ENCODE measurements around the gene SEC61G.
A peak's percentile ranks its signal among the peaks of the same experiment; 100 is the strongest.

SEC61G gene

GRCh38 chr7:54757711-54758110, 1.3 kb downstream of the SEC61G start:
- DNase-seq = no peak

- DNase-seq = no peak
Measured at GRCh38 chr7:54749200-54749599, 9.8 kb downstream of the SEC61G start.

DNA sequence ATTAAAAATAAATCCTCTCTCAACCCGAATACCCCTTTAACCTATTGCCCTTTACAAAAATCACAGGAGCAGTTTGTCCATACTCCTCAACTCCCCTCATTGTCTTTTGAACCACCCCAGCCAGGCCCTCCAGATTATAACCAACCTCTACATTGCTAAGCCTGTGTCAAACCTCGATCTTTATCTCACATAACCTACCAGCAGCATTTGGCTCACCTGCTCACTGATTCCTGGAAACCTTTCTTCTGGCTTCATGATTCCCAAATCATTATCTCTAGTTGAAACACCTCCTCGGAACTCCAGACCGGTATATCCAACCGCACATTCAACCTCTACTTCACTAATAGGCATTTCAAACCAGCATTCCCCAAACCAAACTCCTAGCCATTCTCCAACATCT, 11.8 kb downstream of the SEC61G start:
- DNase-seq = no peak

DNA sequence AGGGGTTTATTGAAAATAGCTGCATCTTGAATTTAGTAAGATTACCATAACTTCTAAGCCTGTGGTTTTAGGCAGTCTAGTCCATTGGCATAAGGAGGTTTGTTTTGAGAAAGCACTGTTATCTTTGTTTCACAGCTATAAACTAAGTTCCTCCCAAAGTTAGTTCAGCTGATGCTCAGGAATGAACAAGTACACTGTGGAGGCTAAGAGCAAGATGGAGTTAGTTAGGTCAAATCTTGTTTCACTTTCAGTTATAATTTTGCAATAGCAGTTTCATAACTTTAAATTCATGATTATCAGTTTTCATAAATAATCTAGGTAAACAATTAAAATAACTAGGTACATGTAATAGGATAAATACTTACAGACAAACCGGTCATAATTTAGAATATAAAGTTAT, 15.4 kb downstream of the SEC61G start:
- DNase-seq = no peak

- DNase-seq = no peak
Measured at GRCh38 chr7:54738737-54739136, 20.3 kb downstream of the SEC61G start.

GRCh38 chr7:54729107-54729506, 29.9 kb downstream of the SEC61G start:
- no peak for DNase-seq

GRCh38 chr7:54728411-54728810, 30.6 kb downstream of the SEC61G start:
- no peak for DNase-seq

- DNase-seq = no peak
Measured at GRCh38 chr7:54725255-54725654, 33.8 kb downstream of the SEC61G start.

DNA sequence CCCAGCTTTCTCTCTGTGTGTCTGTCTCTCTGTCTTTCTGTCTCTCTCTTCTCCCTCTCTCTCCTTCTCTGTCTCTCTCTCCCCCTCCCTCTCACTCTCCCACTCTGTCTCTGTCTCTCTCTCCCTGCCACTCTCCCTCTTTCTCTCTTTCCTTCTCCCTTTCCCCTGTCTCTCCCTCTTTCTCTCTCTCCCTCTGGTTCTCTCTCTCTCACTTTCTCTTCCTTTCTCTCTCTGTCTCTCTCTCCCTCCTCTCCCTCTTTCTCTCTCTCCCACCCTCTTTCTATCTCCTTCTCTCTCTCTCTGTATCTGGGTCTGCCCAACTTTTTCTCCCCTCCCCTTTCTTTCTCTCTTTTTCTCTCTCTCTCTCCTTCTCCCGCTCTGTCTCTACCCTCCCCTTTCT, 36.5 kb downstream of the SEC61G start:
- DNase-seq = no peak

DNA sequence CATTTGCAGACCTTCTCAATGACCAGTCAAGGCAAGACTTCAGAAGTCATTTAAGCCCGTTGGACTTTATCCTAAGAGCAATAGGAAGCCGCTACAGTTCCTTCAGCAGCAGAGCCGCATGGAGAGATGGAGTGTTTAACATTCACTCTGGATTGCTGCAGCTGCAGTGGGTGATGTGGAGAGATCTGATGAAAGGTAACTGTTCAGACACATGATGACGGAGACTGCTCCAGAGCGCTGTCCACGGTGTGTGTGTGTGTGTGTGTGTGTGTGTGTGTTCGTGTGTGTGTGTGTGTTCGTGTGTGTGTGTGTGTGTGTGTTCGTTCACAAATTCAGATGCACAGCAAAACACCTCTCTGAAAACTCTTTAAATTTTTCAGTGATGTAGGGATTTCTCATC, 37.0 kb downstream of the SEC61G start:
- no peak for DNase-seq

DNA sequence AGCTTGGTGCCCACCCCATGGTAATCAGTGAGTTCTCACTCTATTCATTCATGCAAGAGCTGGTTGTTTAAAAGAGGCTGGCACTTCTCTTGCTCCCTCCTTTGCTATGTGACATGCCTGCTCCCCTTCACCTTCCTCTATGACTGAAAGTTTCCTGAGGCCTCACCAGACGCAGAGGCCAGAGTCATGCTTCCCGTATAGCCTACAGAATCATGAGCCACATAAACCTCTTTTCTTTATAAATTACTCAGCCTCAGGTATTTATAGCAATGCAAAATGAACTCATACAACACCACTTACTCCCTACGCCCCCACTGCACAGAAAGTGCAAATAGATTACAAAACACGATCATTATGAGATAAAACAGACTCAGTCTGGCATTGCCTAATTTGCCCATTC, 39.0 kb downstream of the SEC61G start:
- no peak for DNase-seq

DNA sequence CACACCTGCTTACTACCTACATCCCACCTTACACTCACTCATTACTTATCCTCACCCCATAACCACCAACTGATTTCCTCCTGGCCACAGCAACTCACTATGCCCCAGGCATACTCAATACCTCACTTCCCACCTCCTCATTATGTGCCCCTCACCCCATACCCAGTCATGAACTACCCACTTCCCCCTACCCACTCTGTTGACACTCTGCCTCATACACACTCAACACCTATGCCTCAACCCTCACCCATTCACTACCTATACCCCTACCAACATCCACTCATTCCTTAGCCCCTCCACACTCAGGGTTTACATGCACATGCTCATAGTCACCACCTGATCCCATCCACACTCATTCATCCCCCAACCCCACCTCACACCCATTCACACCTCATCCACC, 39.6 kb downstream of the SEC61G start:
- DNase-seq = no peak

- no peak for DNase-seq
Measured at GRCh38 chr7:54712820-54713219, 46.2 kb downstream of the SEC61G start.

- DNase-seq = no peak
Measured at GRCh38 chr7:54711900-54712595, 47.0 kb downstream of the SEC61G start.

- no peak for DNase-seq
Measured at GRCh38 chr7:54709283-54709682, 49.7 kb downstream of the SEC61G start.

DNA sequence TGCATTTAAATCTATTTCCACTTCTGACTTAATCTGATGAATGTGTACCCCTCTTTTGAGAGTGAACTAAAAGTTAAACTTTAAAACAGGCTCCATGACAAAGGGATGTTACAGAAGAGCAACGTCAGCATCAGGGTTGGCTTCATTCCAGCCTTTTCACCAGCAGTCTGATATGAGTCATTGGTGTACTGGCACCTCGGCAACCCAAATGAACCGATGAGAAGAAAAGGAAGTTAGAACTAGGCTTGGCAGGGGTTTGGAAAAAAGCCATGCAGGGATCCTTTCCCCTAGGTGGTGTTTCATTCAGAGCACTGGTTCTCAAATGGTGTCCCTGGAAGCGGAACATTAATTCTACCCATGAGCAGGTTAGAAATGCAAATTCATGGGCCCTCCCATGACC, 53.6 kb downstream of the SEC61G start:
- DNase-seq = peak; percentile 49

- DNase-seq = no peak
Measured at GRCh38 chr7:54704851-54705250, 54.2 kb downstream of the SEC61G start.
